DMS153 (cell line): Measurements from ENCODE around the gene KIAA0040.

Experiments used
- DNase-seq: peaks from one replicate; lab custom pipeline; 2025; lab: John Stamatoyannopoulos, UW

KIAA0040 gene

DNA sequence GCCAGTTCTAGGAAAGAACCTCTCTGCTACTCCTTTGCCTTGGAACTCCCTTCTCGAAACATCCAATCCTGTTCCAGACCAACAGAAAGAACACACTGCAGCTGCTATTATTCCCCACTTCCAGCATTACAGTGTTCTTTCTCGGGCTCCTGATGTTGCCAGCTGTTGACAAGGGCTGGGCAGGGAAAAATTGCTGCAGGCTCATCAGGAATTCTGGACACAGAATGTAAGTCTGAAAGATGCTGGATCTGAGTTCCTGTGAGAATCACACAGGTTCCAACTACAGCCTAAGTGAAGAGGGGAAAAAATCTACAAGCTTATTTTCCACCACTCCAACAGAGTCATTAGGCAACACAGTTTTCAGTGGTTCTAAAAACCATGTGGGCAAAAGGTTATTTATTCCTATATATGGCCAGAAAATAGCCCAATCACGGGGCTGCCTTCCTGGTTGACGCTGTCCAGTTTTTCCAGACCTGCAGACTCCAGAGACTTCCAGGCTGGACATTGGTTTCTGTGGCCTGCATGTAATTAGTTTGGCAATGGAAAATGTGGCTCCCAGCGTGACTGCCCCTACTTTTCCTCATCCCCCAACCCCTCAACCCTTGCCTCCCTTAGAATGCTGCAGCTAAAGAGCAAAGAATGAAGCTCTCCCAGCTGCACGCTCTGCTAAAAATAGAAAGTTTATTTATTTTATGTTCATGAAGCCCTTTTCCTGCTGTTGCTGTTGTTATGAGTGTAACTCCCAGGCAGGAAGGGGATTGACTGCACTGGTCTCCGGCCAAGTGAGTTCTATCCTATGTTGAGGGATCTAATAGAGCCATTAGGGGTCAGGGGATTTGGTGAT lies 8.3 kb upstream of the KIAA0040 start:
- DNase-seq = peak; percentile 65

GRCh38 chr1:175198332-175198731 lies 5.8 kb upstream of the KIAA0040 start:
- no peak for DNase-seq

- DNase-seq = peak; percentile 62
Observed at GRCh38 chr1:175197531-175197930, 5.0 kb upstream of the KIAA0040 start.

DNA sequence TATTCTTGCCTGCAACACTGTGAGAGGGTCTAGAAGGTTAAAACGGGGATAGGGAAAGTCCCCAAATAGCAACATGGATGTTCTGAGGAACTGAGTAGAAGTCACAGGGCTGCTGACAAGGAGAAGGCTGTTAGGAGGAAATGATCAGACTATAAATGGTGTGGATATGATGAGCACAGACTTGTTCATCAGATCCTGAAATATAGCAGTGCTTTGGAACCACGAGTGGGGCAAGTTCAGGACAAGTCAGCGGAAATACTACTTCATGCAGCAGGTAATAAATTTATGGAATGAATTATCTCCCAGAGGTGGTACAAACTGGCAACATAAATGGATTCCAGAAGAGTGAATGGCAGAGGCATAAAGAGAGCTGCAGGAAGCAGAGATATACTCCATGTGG lies 3.2 kb upstream of the KIAA0040 start:
- no peak for DNase-seq

DNA sequence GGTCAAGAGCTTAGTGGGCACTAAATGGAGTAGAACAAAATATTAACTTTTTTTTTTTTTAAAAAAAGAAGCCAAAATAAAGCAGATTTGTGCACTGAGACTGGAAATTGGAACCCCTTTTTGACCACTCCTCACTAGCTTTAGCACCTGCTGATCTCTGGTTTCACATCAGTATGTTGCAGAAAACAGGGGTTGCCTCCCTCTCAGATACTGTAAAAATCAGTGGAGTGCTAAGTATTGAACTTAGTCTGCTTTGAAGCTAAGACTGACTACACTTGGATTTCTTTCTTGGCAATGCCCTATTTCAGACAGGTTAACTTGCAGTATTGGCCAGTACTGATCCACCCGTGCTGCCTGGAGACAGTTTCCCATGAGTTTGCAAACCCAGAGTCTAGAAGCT lies 2.7 kb upstream of the KIAA0040 start:
- no peak for DNase-seq

DNA sequence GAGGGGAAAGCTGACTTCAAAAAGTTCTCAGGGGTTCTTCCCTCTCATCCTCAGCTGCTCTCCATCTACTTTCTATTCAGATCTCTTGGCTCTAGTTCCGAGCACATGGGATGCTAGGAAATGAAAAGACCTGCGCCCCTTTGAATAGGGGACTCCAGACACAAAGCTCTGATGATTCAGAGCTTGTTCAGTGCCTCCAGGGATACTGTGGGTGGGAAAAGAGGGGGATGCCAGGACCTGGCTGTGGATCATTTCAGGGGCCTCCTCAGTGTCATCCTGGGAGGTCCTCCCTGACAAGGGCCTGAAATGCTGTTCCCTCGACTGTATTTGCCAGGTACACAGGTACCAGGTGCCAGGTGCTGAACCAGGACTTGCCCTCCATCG lies 943 bp upstream of the KIAA0040 start:
- no peak for DNase-seq

- DNase-seq = peak; percentile 32
Observed at GRCh38 chr1:175192111-175192629, 406 bp downstream of the KIAA0040 start.

GRCh38 chr1:175191659-175192058 lies 917 bp downstream of the KIAA0040 start:
- peak; percentile 19 for DNase-seq

- no peak for DNase-seq
Observed at GRCh38 chr1:175188936-175189335, 3.6 kb downstream of the KIAA0040 start.

DNA sequence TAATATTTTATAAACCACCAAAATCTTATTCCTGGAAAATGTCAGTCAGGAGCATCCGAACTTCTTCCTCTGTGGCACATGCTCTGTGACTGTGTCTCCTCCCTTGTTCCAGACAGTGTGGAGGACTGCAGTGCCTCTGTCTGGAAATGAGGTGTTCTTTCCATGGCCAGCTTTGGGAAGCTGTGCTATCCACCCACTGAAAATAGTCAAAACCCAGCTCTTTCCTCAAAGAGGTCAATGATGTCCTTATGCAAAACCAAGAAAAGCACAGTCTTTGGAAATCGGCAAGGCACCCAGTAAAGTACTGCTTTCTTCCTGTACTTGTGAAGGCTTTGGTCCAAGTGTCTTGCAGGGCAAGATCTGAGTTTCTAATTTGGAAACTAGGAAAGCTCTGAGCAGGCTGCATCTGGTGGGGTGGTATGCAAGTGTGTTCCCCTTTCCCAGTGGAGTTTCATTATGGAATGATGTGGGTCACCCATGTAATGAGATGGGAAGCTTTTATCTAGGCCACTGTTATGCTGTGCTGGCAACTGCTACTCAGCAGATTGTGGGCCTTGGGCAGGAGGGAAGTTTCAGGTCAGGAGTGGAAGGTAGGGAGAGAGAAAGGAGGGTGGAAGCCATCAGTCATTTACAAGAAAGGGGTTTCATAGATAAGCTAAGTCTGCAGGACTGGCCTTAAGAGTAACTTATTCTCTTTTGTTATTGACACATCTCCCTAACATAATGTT lies 6.0 kb downstream of the KIAA0040 start:
- DNase-seq = no peak

- no peak for DNase-seq
Observed at GRCh38 chr1:175185903-175186302, 6.7 kb downstream of the KIAA0040 start.

DNA sequence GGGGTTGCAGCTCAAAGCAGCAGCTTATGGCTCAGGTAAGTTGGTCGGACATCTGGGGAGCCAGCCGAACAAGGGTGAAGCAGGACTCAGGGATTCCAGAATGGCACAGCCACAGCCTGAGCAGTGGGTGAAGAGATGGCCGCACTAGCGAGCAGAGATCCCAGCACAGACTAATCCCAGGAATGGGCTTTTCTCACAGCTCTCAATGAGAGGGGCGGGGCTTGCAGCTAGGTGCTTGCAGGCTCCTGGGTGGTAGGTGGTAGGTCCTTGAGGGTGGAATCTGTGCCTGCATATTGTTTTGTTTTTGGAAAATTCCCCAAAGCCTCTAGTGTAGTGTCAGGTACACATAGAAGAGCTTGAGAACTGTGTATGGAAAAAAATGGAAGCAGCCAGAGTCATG lies 9.0 kb downstream of the KIAA0040 start:
- DNase-seq = no peak

- DNase-seq = no peak
Observed at GRCh38 chr1:175182201-175182746, 10.3 kb downstream of the KIAA0040 start.

- DNase-seq = no peak
Observed at GRCh38 chr1:175179837-175180590, 12.6 kb downstream of the KIAA0040 start.

- no peak for DNase-seq
Observed at GRCh38 chr1:175178456-175178855, 14.1 kb downstream of the KIAA0040 start.

DNA sequence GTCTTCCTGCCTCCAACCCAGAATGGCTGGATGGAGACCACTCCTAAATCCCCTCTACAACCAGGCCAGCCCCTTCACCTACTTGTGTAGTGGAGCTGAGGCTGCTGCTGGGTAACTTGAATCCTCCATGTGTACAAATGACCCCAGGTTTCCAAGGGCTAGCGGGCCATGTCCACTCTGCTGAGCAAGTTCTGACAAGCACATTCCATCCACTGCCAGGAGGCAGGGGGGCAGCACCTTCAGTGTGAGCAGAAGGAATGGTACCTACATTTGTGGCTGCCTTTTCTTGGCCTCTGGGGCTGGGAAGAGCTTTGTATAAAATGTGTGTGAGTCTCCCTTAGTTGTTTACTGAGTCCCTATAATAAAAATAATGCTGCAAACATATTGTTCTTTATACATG lies 14.5 kb downstream of the KIAA0040 start:
- no peak for DNase-seq

DNA sequence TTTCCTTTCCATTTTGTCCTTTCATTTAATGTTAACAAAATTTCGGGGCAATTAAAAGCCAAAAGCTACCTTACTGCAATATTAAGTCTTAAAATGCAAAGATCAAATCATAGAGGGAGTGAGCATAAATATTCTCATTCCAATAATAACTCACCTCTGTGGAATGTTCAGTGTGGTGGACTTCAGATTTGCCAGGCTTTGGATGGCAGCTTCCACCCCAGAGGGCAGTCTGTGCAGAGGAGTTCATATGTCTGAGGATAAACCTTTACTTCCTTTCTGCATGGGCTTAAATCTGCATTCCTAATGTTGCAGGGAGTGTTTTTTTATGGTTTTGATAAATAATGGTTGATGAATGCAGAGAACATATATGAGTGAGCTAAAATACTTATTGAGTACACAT lies 16.3 kb downstream of the KIAA0040 start:
- DNase-seq = no peak

DNA sequence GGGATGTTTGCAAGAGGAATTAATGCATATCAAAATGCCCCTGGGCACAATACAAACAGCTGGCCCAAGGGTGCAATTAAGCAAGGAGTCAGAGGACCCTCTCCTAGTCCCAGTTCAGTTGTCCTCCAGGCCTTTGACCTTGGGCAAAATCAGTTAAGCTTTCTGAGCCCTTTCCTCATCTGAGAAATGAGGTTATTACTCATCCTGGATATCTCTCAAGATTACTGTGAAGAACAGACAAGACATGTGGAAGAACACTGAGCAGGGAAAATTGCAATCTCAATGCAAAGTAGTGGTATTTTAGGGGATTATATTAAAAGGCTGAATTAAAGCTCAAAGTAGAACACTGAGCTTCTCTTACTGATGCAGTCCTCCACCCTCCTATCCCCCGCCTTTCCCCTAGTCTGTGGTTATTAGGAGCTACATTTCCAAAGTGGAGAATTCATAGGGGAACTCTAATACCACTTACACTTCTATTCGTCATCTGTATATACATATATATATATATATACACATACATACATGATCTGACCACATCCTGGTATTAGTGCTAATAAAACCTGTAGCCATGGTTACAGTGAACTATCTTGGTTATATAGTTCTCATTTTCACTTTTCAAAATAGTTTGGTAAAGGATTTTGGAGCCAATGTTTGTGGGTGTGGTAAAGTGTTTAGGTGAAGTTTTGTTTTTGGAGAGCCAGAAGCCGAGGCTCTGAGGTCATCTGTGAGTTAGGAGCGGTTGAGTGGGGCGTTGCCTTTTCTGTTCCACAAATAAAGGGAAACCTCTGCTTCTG lies 18.1 kb downstream of the KIAA0040 start:
- no peak for DNase-seq

GRCh38 chr1:175173531-175173930 lies 19.0 kb downstream of the KIAA0040 start:
- DNase-seq = no peak

GRCh38 chr1:175172503-175172902 lies 20.1 kb downstream of the KIAA0040 start:
- peak; percentile 91 for DNase-seq
